Activated effector memory CD4-positive, alpha-beta T cell treated with Interleukin-2 at 50 U/mL for 16 hours (primary cell): ENCODE results near the gene STRADB.
"Not testable (repeated sequence)": the region's sequence is repeated elsewhere in the genome, so short reads cannot be mapped to it uniquely, and the experiment has no call there.

ENCODE experiments used
- DNase-seq: peaks from one replicate; pipeline ENCODE4 v3.0.0-alpha.2; 2020

STRADB gene

GRCh38 chr2:201430839-201431238 is 20.7 kb upstream of the STRADB start:
- DNase-seq, result no peak

GRCh38 chr2:201432038-201432620 is 19.4 kb upstream of the STRADB start:
- no peak for DNase-seq

GRCh38 chr2:201432621-201433393 is 18.7 kb upstream of the STRADB start:
- no peak for DNase-seq

GRCh38 chr2:201433394-201433995 is 18.0 kb upstream of the STRADB start:
- DNase-seq, result no peak

- no peak for DNase-seq
These were observed 15.4 kb upstream of the STRADB start for GRCh38 chr2:201436141-201436540.

GRCh38 chr2:201439336-201439922 is 12.1 kb upstream of the STRADB start:
- not testable (repeated sequence) for DNase-seq

GRCh38 chr2:201440182-201440581 is 11.4 kb upstream of the STRADB start:
- no peak for DNase-seq

GRCh38 chr2:201441409-201441808 is 10.1 kb upstream of the STRADB start:
- DNase-seq, result no peak

- DNase-seq, result no peak
These were observed 6.6 kb upstream of the STRADB start for GRCh38 chr2:201444746-201445465.

GRCh38 chr2:201447086-201447485 is 4.5 kb upstream of the STRADB start:
- DNase-seq, result no peak

GRCh38 chr2:201448061-201448460 is 3.5 kb upstream of the STRADB start:
- DNase-seq, result no peak

- DNase-seq, result peak; percentile 34
These were observed 2.8 kb upstream of the STRADB start for GRCh38 chr2:201448701-201449100.

- no peak for DNase-seq
These were observed 617 bp upstream of the STRADB start for GRCh38 chr2:201450954-201451291.

- DNase-seq, result no peak
These were observed 750 bp downstream of the STRADB start for GRCh38 chr2:201452058-201452921.

- no peak for DNase-seq
These were observed 1.5 kb downstream of the STRADB start for GRCh38 chr2:201452922-201453643.

GRCh38 chr2:201458381-201458780 is 6.8 kb downstream of the STRADB start:
- DNase-seq, result no peak

GRCh38 chr2:201460532-201460931 is 9.0 kb downstream of the STRADB start:
- DNase-seq, result no peak

- DNase-seq, result no peak
These were observed 13.0 kb downstream of the STRADB start for GRCh38 chr2:201464547-201464946.

- no peak for DNase-seq
These were observed 14.0 kb downstream of the STRADB start for GRCh38 chr2:201465524-201465971.

- DNase-seq, result no peak
These were observed 14.6 kb downstream of the STRADB start for GRCh38 chr2:201466050-201466675.

GRCh38 chr2:201467666-201468065 is 16.1 kb downstream of the STRADB start:
- DNase-seq, result no peak
